AG04450 (cell line): ENCODE data around the gene ZC3H4. TPM values are rescaled to one million over a fixed set of nuclear protein-coding genes. Genes with fewer than 3 reads are reported as not detected.

Experiments used
- CTCF ChIA-PET: fragments of 300-600, 350-600 bp; formaldehyde crosslinking; extraction: SDS; loops from one replicate; lab custom pipeline; 2022; ENCODE audit warnings: antibody characterized with exemption, inconsistent platforms; lab: Charles Lee
- POLR2A ChIA-PET: fragments of 350-600 bp; formaldehyde crosslinking; extraction: SDS; loops from one replicate; lab custom pipeline; 2021; ENCODE audit warnings: antibody characterized with exemption, inconsistent platforms; lab: Yijun Ruan, JAX
- DNase-seq: peaks from one replicate; pipeline ENCODE4 v3.0.0-alpha.2; 2011; ENCODE audit warnings: low read depth, low spot score
- H3K27ac ChIP-seq: one replicate; pipeline ENCODE4 v1.5.1; 2012; ENCODE audit warnings: low read depth, low read length, control low read depth
- H3K27me3 ChIP-seq: one replicate; pipeline ENCODE4 v1.6.0; 2012; ENCODE audit warnings: low read length; ENCODE audit not compliant: control insufficient read depth, insufficient read depth
- H3K4me3 ChIP-seq: 2 replicates; pipeline ENCODE4 v1.5.1; 2011; ENCODE audit warnings: mild to moderate bottlenecking, low read depth, low read length, control low read depth
- H3K9me3 ChIP-seq: 2 replicates; pipeline ENCODE4 v1.5.1; 2012; ENCODE audit warnings: low read length; ENCODE audit not compliant: control insufficient read depth, insufficient read depth
- polyA plus RNA-seq: library from polyadenylated mRNA; depleted of rRNA; stranded (reverse); fragments of >200 nt; gene quantifications from 2 replicates; pipeline ENCODE4 v1.2.3, GENCODE V29; 2011
- TF ChIP-seq, protein P1 (sequence below): IDR thresholded peaks from 2 replicates; pipeline ENCODE4 v1.5.1; 2011; ENCODE audit warnings: low read depth, low read length, control low read depth, inconsistent platforms

ZC3H4 gene
- polyA plus RNA-seq, 1 experiment: 4.9 TPM

DNA sequence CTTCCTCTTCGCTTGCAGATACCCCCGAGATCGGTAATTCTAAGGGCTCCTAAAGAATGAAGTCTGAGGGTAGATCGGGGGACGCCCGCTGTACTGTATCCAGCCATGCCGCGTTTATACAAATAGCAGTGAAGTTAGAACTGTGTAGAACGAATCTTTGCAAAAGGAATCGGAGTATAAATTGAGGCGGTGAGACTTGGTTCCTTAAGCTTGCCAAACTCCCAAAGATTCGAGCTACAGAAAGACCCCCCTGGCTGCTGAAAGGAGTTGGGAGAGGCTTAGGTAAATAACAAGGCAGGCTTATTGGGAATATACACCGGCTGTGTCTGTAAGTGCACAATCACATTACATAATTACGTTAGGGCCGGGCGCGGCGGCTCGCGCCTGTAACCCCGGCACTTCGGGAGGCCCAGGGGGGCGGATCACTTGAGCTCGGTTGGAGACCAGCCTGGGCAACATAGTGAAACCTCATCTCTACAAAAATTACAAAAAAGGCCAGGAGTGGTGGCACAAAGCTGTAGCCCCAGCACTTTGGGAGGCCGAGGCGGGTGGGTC, 77.4 kb downstream of the ZC3H4 start:
- TF ChIP-seq, protein P1, sequence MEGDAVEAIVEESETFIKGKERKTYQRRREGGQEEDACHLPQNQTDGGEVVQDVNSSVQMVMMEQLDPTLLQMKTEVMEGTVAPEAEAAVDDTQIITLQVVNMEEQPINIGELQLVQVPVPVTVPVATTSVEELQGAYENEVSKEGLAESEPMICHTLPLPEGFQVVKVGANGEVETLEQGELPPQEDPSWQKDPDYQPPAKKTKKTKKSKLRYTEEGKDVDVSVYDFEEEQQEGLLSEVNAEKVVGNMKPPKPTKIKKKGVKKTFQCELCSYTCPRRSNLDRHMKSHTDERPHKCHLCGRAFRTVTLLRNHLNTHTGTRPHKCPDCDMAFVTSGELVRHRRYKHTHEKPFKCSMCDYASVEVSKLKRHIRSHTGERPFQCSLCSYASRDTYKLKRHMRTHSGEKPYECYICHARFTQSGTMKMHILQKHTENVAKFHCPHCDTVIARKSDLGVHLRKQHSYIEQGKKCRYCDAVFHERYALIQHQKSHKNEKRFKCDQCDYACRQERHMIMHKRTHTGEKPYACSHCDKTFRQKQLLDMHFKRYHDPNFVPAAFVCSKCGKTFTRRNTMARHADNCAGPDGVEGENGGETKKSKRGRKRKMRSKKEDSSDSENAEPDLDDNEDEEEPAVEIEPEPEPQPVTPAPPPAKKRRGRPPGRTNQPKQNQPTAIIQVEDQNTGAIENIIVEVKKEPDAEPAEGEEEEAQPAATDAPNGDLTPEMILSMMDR: no peak
- Histone ChIP-seq H3K27me3 (no peaks in the 10 kb centered on the region), H3K27ac (no peak overlapping the region), H3K4me3 (peak overlapping the region; percentile 58), H3K9me3 (no peaks in the 10 kb centered on the region)
- CTCF ChIA-PET: interaction anchor here (0.6 to 5.7 kb wide), 20 partner anchors 8 to 422 kb away, joined by 3 to 46 read pairs (median 4); partner anchors contain the start of genes NPAS1, SAE1 and ZC3H4
- POLR2A ChIA-PET: interaction anchor here (0.6 to 0.9 kb wide), 3 partner anchors 136 to 792 kb away, joined by 3 to 6 read pairs (median 3); no protein-coding TSS in a partner anchor
- DNase-seq: no peak

DNA sequence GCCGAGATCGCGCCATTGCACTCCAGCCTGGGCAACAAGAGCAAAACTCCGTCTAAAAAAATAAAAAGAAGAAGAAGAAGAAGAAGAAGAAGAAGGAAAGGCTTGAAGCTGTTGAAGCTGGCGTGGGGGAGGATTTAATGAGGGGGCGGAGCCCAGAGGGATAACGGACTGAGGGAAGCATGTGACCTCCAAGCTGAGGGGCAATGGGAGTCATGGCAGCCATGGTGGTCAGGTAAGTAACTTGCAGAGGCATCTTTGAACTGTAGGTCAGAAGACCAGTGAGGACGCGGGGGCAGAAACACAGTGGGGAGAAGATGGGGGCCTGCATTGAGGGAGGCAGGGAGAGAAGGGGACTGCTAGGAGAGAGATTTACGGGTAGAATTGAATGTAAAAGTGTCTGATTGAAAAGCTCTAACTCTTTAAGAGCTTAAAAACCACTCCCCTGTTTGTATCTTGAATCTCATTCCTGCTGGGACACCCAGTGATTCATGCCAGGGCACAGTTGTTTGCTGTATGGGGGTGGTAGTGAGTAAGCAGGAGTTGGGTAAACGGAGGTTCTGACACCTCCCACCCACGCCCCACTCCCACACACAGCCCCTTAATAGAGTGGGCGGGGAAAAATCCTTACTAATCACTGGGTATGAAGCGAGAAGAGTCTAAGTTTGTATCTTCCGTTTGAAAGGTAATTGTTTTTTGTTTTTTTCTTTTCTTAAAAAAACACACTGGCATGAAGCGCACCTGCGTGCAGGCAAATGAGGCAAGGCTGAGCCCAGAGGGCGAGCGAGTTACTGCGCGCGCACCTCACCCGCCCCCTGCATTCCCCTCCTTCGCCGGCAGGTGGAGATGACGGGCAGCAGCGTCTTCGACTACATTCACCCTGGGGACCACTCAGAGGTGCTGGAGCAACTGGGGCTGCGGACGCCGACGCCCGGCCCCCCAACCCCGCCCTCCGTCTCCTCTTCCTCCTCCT, 78.2 kb downstream of the ZC3H4 start:
- H3K4me3 ChIP-seq: peak overlapping the region; percentile 58
- peak overlapping the region; percentile 31 for H3K27ac ChIP-seq
- ChIA-PET CTCF (interaction anchor here (0.5 to 5.7 kb wide), 18 partner anchors 9 to 421 kb away, joined by 3 to 46 read pairs (median 5); partner anchors contain the start of genes SAE1 and ZC3H4), POLR2A (interaction anchor here (1.2 kb wide), 1 partner anchor 78 kb away, joined by 5 read pairs; the partner anchor contains the start of gene ZC3H4)
- no peaks in the 10 kb centered on the region for H3K9me3 ChIP-seq
- no peaks in the 10 kb centered on the region for H3K27me3 ChIP-seq
- TF ChIP-seq, protein P1: peak; percentile 91
- DNase-seq: peak; percentile 47

DNA sequence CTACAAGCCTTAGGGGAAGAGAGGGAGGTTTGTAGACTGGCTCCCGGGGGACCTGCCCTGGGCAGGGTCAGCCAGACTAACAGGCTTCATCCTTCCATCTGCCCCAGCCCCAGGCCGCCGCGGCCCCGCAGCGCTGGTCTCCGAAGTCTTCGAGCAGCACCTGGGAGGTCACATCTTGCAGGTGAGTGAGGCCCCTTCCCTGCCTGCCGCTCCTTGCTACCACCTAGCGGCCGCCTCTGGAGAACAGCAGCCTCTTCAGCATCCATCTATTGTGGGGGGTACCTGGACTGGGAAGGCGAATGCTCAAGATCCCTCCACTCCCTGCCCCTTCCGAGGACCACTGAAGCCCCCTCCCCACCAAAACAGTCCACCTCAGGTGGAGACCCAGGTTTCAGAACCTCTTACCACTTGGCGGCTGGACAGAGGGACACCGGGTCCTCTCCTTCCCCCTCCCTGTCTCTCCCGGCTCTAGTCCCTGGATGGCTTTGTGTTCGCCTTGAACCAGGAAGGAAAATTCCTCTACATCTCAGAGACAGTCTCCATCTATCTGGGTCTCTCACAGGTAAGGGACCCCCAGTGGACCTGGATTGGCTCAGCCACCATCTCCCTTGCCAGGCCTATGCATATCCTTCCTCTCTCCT, 81.3 kb downstream of the ZC3H4 start:
- Histone ChIP-seq H3K9me3 (no peaks in the 10 kb centered on the region), H3K27me3 (peaks cover 13% of the 10 kb centered on the region), H3K4me3 (no peak overlapping the region), H3K27ac (no peak overlapping the region)
- POLR2A ChIA-PET: no interaction called here
- DNase-seq: no peak
- CTCF ChIA-PET: no interaction called here
- TF ChIP-seq, protein P1: peak; percentile 86

DNA sequence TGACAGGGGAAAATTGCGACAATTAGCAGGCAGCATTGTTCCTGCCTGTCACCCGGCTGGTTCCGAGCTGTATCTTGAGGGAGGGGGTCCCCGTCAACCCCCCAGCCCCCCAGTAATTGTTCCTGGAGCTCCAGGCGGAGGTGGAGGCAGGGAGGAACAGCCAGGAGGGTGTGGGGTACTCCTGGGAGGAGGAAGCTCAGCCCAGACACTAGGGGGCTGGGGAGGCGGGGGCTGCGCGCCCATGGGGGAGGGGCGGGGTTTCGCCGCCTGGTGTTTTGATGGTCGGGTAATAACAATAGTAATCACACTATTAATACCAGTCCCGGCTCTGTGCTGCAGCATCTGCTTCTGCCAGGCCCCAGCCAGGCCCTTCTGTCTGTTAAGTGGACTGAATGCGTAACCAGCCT, 85.4 kb downstream of the ZC3H4 start:
- Histone ChIP-seq H3K4me3 (no peak overlapping the region), H3K27ac (no peak overlapping the region), H3K9me3 (no peaks in the 10 kb centered on the region; the same call in 1 of the 2 replicates), H3K27me3 (peaks cover 33% of the 10 kb centered on the region)
- DNase-seq: no peak
- CTCF ChIA-PET: interaction anchor here (0.6 to 1.6 kb wide), 2 partner anchors 8 to 15 kb away, joined by 4 to 7 read pairs; no protein-coding TSS in a partner anchor
- TF ChIP-seq, protein P1: no peak
- POLR2A ChIA-PET: interaction anchor here (0.6 kb wide), 1 partner anchor 92 kb away, joined by 4 read pairs; no protein-coding TSS in a partner anchor
